Right cardiac atrium (tissue), 5 donors: ENCODE results near the gene FASTKD1. TPM values are rescaled to one million over a fixed set of nuclear protein-coding genes. Genes with fewer than 3 reads are reported as not detected.
"Not testable (repeated sequence)": the region's sequence is repeated elsewhere in the genome, so short reads cannot be mapped to it uniquely, and the experiment has no call there.

Experiments used
- ATAC-seq, 2 donors: fragments of 200-7000 bp; cut with Tn5 transposase; one replicate each; pipeline versions ENCODE4 v1.8.0 to v1.9.1; 2020; ENCODE audit warnings: moderate library complexity in 2 of 2, mild to moderate bottlenecking in 1 of 2
- DNase-seq, 3 donors: peaks; one replicate each; pipeline ENCODE4 v3.0.0-alpha.2; 2020
- H3K27ac ChIP-seq: one replicate; pipeline ENCODE4 v1.5.1; 2013; ENCODE audit warnings: mild to moderate bottlenecking, low read length, control low read depth, moderate library complexity
- H3K27me3 ChIP-seq: one replicate; pipeline ENCODE4 v1.6.1; 2013; ENCODE audit not compliant: control insufficient read depth, insufficient read depth
- H3K4me1 ChIP-seq: one replicate; pipeline ENCODE4 v1.6.1; 2013; ENCODE audit warnings: low read length; ENCODE audit not compliant: control insufficient read depth, insufficient read depth
- H3K4me3 ChIP-seq: one replicate; pipeline ENCODE4 v1.5.1; 2013; ENCODE audit warnings: low read length, control low read depth
- H3K9me3 ChIP-seq: one replicate; pipeline ENCODE4 v1.6.1; 2013; ENCODE audit warnings: low read length; ENCODE audit not compliant: control insufficient read depth
- WGBS: extraction: QIAGEN DNeasy Blood & Tissue Kit; methylation state at CpG from one replicate; pipeline ENCODE4 v1.1.7; 2013; 5-methylcytosine and 5-hydroxymethylcytosine counted together
- intact Hi-C, 4 donors: fragments of 100-400 bp; cut with DNase I; formaldehyde crosslinking; loops; one replicate each; pipeline versions ENCODE4 v1.11.0 to v1.14.0; 2022 to 2023
- polyA plus RNA-seq: library from polyadenylated mRNA; stranded (reverse); fragments of 200-250 nt; gene quantifications from one replicate; pipeline ENCODE4 v1.2.3, GENCODE V29; 2013
- total RNA-seq, 4 donors: library from RNA; stranded (reverse); fragmentation: NEBNext Ultra II Directional; extraction: Animal tissue kit (Norgen Biotek cat#: 25700); gene quantifications; one replicate each; pipeline ENCODE4 v1.2.1, GENCODE V29; 2021
- donor health status: healthy with polysubstance abuse.
- donor health status: DM: no; HTN: yes; CAD: no.
- donor health status: DM: no; HTN: no; CAD: no.
- donor health status: DM: no; HTN: yes; CAD: no; lungs with severe emphysema.
- donor health status: DM: yes; HTN: yes; CAD: no.

FASTKD1 gene
- total and polyA plus RNA-seq, 5 donors, result 46.4 to 60.6 (median 54.8) TPM

- no peak overlapping the region for H3K27ac ChIP-seq
- peak overlapping the region; percentile 61 for H3K4me3 ChIP-seq
- no peaks in the 10 kb centered on the region for H3K4me1 ChIP-seq
- H3K27me3 ChIP-seq, result no peaks in the 10 kb centered on the region
- intact Hi-C loops, result no loop called here
- WGBS, result 18% methylated on average over 7 of the region's 7 CpGs
- H3K9me3 ChIP-seq, result no peaks in the 10 kb centered on the region
- DNase-seq (no peak), ATAC-seq (no peak)
Measured at GRCh38 chr2:169585673-169586072, 12.0 kb upstream of the FASTKD1 start.

GRCh38 chr2:169584005-169584877, 10.6 kb upstream of the FASTKD1 start, which contains the start of gene PPIG:
Gene PPIG (plus strand): TSS chr2:169584351. CDS start chr2:169604042, 19,691 bp downstream.
- Histone ChIP-seq H3K4me1 (no peaks in the 10 kb centered on the region), H3K4me3 (peak within 1 kb of the TSS; percentile 61), H3K27ac (peak within 1 kb of the TSS; percentile 71), H3K9me3 (no peaks in the 10 kb centered on the region), H3K27me3 (no peaks in the 10 kb centered on the region)
- DNase-seq (peak; percentile 91 to 96 (median 95)), ATAC-seq (peak; percentile 98)
- WGBS, result 5% methylated on average over 49 of the region's 49 CpGs
- intact Hi-C loops, result no loop called here

DNA sequence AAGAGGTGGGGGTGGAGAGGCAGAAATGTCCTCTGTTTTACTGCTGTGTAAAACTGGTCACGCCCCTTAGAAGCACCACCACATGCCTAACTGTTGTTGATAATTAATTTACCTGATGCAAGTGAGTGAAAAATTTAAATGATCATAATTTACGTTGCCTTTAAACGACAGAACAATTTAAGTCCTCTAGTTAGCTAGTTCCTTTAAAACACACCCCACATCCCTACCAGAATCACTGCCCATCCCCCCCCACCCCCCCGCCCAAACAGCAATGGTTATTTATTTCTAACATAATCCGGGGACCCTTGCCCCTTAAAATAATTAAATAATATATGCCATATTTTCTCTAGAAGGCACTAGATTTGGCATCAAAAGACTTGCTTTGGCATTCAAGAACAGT, 9.9 kb upstream of the FASTKD1 start:
- H3K4me3 ChIP-seq, result peak overlapping the region; percentile 61
- H3K27ac ChIP-seq, result no peak overlapping the region
- DNase-seq (no peak), ATAC-seq (no peak)
- intact Hi-C loops, result no loop called here
- 95% methylated on average over 5 of the region's 5 CpGs for WGBS
- H3K4me1 ChIP-seq, result no peaks in the 10 kb centered on the region
- H3K9me3 ChIP-seq, result no peaks in the 10 kb centered on the region
- no peaks in the 10 kb centered on the region for H3K27me3 ChIP-seq

- 96% methylated on average over 10 of the region's 10 CpGs for WGBS
- H3K27me3 ChIP-seq, H3K9me3 ChIP-seq, DNase-seq, H3K4me1 ChIP-seq, H3K27ac ChIP-seq, intact Hi-C loops, H3K4me3 ChIP-seq, ATAC-seq: not testable (repeated sequence)
Measured at GRCh38 chr2:169582552-169583266, 9.0 kb upstream of the FASTKD1 start.

DNA sequence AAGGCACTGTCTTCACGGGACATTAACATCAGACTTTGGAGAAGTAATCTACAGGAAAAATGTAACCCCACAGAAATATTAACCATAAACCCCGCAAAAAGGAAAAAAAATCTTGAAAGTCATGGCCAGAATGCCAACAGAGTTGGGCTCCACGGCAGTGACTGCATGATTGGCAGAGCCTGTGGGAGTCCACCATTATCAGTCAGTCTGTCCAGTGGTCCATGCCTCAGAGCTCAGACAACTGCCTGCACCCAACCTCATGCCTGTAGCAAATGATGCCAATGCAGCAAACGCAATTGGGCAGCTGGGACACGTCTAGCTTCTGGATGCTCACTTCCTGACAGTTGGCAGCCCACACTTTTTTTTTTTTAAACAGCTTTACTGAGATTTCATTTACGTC, 5.4 kb upstream of the FASTKD1 start:
- Histone ChIP-seq H3K27ac (no peak overlapping the region), H3K4me3 (no peak overlapping the region), H3K4me1 (no peaks in the 10 kb centered on the region), H3K9me3 (no peaks in the 10 kb centered on the region), H3K27me3 (no peaks in the 10 kb centered on the region)
- DNase-seq (no peak), ATAC-seq (no peak)
- WGBS, result 45% methylated on average over 6 of the region's 6 CpGs
- intact Hi-C loops, result no loop called here

- intact Hi-C loops, H3K9me3 ChIP-seq, ATAC-seq, H3K27ac ChIP-seq, H3K4me3 ChIP-seq, H3K27me3 ChIP-seq, H3K4me1 ChIP-seq: not testable (repeated sequence)
- DNase-seq, result peak in 1 of 3 donors; percentile 58
- 91% methylated on average over 33 of the region's 36 CpGs for whole genome bisulfite sequencing
Measured at GRCh38 chr2:169575264-169575663, 1.6 kb upstream of the FASTKD1 start.

DNA sequence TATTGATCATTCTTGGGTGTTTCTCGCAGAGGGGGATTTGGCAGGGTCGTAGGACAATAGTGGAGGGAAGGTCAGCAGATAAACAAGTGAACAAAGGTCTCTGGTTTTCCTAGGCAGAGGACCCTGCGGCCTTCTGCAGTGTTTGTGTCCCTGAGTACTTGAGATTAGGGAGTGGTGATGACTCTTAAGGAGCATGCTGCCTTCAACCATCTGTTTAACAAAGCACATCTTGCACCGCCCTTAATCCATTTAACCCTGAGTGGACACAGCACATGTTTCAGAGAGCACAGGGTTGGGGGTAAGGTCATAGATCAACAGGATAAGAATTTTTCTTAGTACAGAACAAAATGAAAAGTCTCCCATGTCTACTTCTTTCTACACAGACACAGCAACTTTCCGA, 874 bp upstream of the FASTKD1 start:
- WGBS, result 81% methylated on average over 5 of the region's 5 CpGs
- H3K27me3 ChIP-seq, intact Hi-C loops, H3K9me3 ChIP-seq, H3K4me3 ChIP-seq, DNase-seq, H3K4me1 ChIP-seq, H3K27ac ChIP-seq, ATAC-seq: not testable (repeated sequence)

GRCh38 chr2:169573974-169574299, 272 bp upstream of the FASTKD1 start:
- ATAC-seq, result no peak
- 39% methylated on average over 6 of the region's 6 CpGs for WGBS

DNA sequence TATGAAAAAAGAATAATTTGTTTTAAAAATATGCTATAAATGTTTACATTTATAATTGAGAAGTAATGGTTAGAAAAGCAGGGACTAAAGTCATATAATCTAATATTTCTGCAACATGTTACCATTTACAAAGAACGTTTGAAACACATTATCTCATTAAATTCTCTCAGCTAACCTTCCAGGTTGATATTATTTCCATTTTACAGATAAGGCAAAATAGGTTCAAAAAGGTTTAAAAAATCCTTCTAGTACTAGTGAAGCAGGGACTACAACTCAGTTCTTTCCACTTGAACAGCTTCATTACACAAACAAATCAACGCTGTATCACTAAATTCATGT, 875 bp downstream of the FASTKD1 start:
- no peaks in the 10 kb centered on the region for H3K9me3 ChIP-seq
- ATAC-seq (no peak), DNase-seq (no peak)
- peak overlapping the region; percentile 96 for H3K4me3 ChIP-seq
- H3K27me3 ChIP-seq, result no peaks in the 10 kb centered on the region
- 27% methylated on average over 2 of the region's 2 CpGs for WGBS
- no peak overlapping the region for H3K27ac ChIP-seq
- intact Hi-C loops, result no loop called here
- no peaks in the 10 kb centered on the region for H3K4me1 ChIP-seq

More at GRCh38 chr2:169573974-169574299, 272 bp upstream of the FASTKD1 start:
- peak overlapping the region; percentile 96 for H3K4me3 ChIP-seq
- DNase-seq, result no peak
- no peaks in the 10 kb centered on the region for H3K9me3 ChIP-seq
- no peaks in the 10 kb centered on the region for H3K27me3 ChIP-seq
- no peak overlapping the region for H3K27ac ChIP-seq
- no peaks in the 10 kb centered on the region for H3K4me1 ChIP-seq
- intact Hi-C loops, result no loop called here

DNA sequence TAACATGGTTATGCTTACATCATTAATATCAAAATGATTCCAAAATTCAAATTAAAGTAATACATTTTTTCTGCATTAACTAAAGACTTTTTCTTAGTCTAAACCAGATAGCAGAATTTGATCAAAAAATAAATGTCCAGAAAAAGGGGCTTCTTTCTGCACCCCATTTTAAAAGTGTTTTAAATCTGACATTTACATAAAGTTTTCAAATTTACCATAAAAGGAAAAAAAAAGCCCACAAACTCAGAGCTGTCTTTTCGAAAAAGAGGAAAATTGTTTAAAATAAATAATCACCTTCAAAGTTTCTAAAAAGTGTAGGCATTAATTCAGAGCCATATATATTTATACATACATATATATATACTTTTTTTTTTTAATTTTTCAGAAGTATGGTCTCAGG, 1.5 kb downstream of the FASTKD1 start:
- WGBS, result 86% methylated on average over 1 of the region's 1 CpG
- intact Hi-C loops, result no loop called here
- Histone ChIP-seq H3K4me3 (no peak overlapping the region), H3K4me1 (no peaks in the 10 kb centered on the region), H3K27me3 (no peaks in the 10 kb centered on the region), H3K9me3 (no peaks in the 10 kb centered on the region), H3K27ac (no peak overlapping the region)
- ATAC-seq, result no peak
- DNase-seq, result no peak

DNA sequence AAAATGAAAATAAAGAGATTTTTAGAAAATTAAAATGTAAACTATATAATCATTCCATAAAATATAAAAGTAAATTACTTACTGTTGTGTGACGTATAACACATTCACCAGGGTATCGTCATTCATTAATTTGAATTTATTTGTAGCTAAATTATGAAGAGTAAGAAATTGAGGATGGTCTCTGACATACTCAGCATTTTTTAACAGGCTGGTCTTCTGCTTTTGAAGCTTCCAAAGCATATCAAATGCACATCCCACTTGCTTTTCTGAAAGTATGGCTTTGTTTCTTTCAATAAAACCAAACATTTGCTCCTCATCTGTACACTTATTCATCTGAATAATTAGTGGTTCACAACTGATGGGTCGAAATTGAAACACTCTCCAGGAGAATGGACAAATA, 2.1 kb downstream of the FASTKD1 start:
- Histone ChIP-seq H3K4me1 (no peaks in the 10 kb centered on the region), H3K27ac (no peak overlapping the region), H3K27me3 (no peaks in the 10 kb centered on the region), H3K9me3 (no peaks in the 10 kb centered on the region), H3K4me3 (no peak overlapping the region)
- intact Hi-C loops, result no loop called here
- DNase-seq (no peak), ATAC-seq (no peak)
- WGBS, result 90% methylated on average over 3 of the region's 3 CpGs
